Stimulated activated CD4-positive, alpha-beta T cell treated with anti-CD3 and anti-CD28 coated beads, Interleukin-1b, Interleukin-23, amount 100 ng/mL, for 48 hours (primary cell): ENCODE data around the gene PRUNE2.
A peak's percentile ranks its signal among the peaks of the same experiment; 100 is the strongest.

ENCODE experiments used
- DNase-seq: peaks from one replicate; pipeline ENCODE4 v3.0.0-alpha.2; 2020

PRUNE2 gene

GRCh38 chr9:76592974-76593347 lies 313.0 kb downstream of the PRUNE2 start:
- DNase-seq: no peak

DNA sequence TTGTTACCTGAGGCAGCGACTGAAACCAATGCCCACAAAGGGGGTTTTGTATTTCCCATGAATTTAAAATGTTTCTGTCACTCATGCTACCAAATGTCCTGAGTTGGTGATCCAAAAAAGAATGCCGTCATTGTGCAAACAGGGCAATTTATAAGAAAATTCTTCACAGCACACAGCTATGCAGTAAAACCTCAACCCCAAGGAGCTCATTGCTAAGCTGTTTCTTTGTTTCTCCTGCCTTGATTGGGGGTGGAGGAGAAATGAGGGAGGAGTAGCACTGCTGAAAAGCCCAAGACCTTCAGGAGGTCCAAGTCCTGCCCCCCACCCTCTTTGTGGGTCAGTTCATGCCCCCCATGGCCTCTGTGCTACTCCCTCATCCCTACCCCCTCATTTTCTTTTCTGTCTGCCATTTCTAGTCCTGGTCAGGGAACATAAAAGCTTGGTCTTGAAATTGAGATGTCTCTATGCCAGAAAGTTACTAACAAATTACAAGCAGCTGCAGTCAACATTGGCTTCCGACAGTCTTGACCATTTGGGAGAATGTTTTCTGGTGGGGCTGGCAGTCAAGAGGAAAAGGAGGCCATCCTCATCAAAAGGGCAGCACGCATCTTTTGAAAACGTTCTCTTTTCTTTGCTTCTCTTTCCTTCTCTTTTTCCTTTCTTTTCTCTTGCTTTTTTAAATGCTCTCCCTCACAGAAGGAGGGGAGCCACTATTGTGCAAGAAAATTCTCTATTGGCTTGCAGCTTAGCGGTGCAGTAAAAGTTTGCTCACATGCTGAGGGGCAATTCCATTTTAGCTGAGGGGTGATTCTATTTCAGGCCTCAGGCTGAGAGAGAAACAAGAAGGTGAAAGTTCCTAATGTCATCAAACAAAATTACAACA lies 313.6 kb downstream of the PRUNE2 start:
- no peak for DNase-seq

GRCh38 chr9:76591256-76591950 lies 314.5 kb downstream of the PRUNE2 start:
- no peak for DNase-seq

DNA sequence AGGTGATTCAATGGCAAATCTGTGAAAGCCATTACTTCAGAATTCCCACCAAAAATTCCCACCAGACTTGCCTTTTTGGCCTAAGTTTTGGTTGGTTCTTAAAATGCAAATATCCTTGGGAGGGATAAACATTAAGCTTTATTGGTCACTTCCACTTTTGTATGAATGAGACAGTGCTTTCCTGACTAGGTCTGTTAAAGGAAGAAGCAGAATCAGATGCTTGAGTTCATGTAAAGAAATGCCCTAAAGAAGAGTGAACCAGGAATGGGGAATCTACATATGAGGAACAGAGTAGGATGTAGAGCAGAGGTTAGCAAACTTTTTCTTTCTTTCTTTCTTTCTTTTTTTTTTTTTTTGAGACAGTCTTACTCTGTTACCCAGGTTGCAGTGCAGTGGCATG lies 317.6 kb downstream of the PRUNE2 start:
- no peak for DNase-seq

- DNase-seq: no peak
These were observed 319.3 kb downstream of the PRUNE2 start for GRCh38 chr9:76586390-76587314.

- no peak for DNase-seq
These were observed 320.2 kb downstream of the PRUNE2 start for GRCh38 chr9:76585487-76586389.

GRCh38 chr9:76583256-76583655 lies 322.7 kb downstream of the PRUNE2 start:
- no peak for DNase-seq

DNA sequence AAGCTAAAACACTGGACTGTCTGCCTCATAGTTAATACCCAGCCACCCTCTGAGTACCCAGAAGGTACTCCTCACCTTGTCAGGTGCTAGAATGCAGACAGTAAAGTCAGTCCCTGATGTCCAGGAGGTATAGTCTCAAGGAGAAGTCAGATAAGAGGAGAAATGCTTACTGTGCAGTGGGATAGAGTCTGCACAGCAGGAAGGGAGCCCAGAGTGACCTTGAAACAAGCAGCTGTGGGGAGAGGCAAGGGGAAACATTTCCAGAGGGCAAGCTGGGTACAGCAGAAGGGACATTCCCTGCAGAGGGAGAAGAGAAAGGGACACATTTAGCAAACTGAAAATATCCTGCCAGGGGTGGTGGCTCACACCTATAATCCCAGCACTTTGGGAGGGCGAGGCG lies 324.2 kb downstream of the PRUNE2 start:
- DNase-seq: no peak

DNA sequence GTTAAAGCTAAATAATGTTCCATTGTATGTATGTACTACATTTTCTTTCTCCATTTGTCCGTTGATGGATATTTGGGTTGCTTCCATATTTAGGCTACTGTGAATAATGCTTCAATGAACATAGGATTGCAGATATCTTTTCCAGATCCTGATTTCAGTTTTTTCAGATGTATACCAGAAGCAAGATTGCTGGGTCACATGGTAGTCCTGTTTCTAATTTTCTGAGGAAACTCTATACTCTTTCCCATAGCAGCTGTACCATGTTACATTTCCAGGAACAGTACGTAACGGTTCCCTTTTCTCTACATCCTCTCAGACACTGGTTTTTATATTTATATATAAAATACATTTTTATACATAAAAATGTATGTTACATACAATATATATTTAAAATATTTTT lies 325.1 kb downstream of the PRUNE2 start:
- no peak for DNase-seq

- DNase-seq: no peak
These were observed 325.7 kb downstream of the PRUNE2 start for GRCh38 chr9:76580188-76580587.

DNA sequence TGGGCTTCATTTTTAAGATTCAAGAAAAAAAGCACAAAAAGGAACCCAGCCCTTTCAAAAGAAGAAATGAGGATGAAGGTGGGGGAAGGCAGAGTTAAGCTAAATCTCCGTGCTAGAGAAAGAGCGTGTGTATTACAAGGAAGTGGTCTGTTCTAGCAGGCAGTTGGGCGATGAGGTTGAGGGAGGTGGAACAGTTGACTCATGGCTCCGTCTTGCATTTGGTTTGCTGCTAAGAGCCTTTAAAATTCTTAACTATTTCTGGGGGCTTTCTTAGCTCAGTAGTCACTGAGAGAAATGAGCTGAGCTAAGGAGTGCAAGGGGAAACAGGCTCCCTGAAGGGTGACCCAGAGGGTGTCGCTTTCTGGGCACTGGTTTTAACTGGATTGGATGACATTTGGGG lies 329.6 kb downstream of the PRUNE2 start:
- DNase-seq: peak; percentile 72

- no peak for DNase-seq
These were observed 330.2 kb downstream of the PRUNE2 start for GRCh38 chr9:76575761-76576160.

GRCh38 chr9:76573905-76574760 lies 331.8 kb downstream of the PRUNE2 start:
- DNase-seq: no peak

DNA sequence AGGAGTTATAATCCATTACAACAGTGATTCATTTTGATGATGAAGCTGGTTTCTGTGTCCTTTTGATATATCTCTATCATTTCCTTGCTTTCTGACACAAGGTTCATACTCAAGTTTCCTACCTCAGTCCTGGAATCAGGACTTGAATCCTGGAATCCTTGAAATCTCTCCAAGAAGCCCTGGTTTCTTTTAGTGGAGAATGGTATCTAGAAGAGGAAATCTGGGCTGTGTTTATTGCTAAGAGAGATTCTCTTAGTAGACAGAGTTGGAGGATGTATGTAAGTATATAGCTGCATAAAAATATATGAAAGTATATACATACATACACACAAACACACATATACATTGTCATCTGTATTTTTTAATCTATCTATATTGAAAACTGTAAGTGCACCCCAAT lies 332.5 kb downstream of the PRUNE2 start:
- DNase-seq: no peak

- DNase-seq: no peak
These were observed 333.8 kb downstream of the PRUNE2 start for GRCh38 chr9:76572151-76572550.

- DNase-seq: no peak
These were observed 334.2 kb downstream of the PRUNE2 start for GRCh38 chr9:76571743-76572146.

- DNase-seq: no peak
These were observed 334.6 kb downstream of the PRUNE2 start for GRCh38 chr9:76571288-76571687.

DNA sequence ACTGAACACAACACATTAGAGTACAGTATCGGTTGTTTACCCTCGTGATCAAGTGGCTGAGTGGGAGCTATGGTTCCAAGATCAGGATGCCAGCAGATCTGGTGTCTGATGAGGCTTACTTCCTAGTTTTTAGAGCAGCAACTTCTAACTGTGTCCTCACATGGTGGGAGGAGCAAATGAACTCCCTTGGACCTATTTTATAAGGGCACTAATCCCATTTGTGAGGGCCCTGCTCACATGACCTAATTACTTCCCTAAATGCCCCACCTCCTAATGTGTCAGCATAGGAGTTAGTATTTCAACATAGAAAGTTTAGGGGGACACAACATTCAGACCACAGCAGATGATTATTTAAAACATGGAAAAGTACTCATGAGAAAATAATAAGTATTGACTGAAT lies 335.1 kb downstream of the PRUNE2 start:
- no peak for DNase-seq

- DNase-seq: no peak
These were observed 338.8 kb downstream of the PRUNE2 start for GRCh38 chr9:76567086-76567485.

DNA sequence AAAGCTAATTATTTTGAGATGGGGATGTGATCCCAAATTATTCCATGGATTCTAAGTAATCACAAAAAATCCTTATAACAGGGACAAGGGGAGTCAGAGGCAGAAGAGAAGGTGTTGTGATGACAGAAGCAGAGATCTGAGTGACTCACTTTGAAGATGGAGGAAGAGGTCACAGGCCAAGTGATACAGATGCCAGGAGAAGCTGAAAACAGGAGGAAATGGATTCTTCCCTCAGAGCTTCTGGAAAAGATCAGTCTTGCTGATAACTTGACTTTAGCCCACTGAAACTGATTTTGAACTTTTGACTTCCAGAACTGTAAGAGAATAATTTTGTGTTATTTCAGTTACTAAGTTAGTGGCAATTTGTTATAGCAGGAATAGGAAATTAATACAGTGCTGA lies 341.6 kb downstream of the PRUNE2 start:
- no peak for DNase-seq

- DNase-seq: no peak
These were observed 343.4 kb downstream of the PRUNE2 start for GRCh38 chr9:76562511-76562911.
